ENCODE data around the gene E2F4.

DNA sequence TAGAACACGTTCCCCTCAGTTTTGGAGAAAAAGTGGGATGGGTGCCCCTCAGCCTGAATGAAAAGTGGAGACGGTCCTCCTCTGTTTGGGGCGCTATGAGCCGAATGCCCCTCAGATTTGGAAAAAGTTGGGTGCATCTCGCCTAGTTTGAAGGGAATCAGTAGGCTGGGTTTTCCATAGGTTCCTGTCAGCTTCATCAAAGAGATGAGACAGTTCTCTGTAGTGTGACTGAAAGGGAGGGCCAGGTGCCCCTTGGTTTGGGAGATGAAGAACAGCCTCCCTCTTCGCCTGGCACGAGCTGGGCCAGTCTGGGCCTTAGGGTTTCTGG is 56.1 kb downstream of the E2F4 start:
- TF ChIP-seq CTCF (IDR thresholded peaks at IDR 0.05) (no peak), POLR2A (IDR thresholded peaks at IDR 0.05) (no peak)

Data from heart left ventricle (tissue), 13 donors.